Kidney epithelial cell (primary cell): Measurements from ENCODE around the gene RIPK1. TPM values are rescaled to one million over a fixed set of nuclear protein-coding genes. Genes with fewer than 3 reads are reported as not detected.
A peak's percentile ranks its signal among the peaks of the same experiment; 100 is the strongest.
"Not testable (repeated sequence)": the region's sequence is repeated elsewhere in the genome, so short reads cannot be mapped to it uniquely, and the experiment has no call there.

Experiments
- DNase-seq: peaks from one replicate; pipeline ENCODE4 v3.0.0-alpha.2; 2010; ENCODE audit warnings: low read depth
- H3K27me3 ChIP-seq: 2 replicates; pipeline ENCODE4 v1.6.0; 2011; ENCODE audit warnings: low read length; ENCODE audit not compliant: control insufficient read depth, insufficient read depth
- H3K36me3 ChIP-seq: 2 replicates; pipeline ENCODE4 v1.5.1; 2011; ENCODE audit warnings: low read length; ENCODE audit not compliant: control insufficient read depth, insufficient read depth
- H3K4me3 ChIP-seq: 2 replicates; pipeline ENCODE4 v1.5.1; 2011; ENCODE audit warnings: low read depth, mild to moderate bottlenecking, control low read depth, low read length
- total RNA-seq: library from RNA; depleted of rRNA; stranded (reverse); fragments of >200 nt; gene quantifications from 2 replicates; pipeline ENCODE4 v1.2.3, GENCODE V29; 2015
- TF ChIP-seq, protein P1 (sequence below): IDR thresholded peaks from 2 replicates; pipeline ENCODE4 v1.5.1; 2011; ENCODE audit warnings: mild to moderate bottlenecking, moderate library complexity, low read length, control low read depth, inconsistent platforms; ENCODE audit not compliant: insufficient read depth, poor library complexity, severe bottlenecking

RIPK1 gene
- total RNA-seq, 1 donor from 2014 or later = 22.6 TPM

DNA sequence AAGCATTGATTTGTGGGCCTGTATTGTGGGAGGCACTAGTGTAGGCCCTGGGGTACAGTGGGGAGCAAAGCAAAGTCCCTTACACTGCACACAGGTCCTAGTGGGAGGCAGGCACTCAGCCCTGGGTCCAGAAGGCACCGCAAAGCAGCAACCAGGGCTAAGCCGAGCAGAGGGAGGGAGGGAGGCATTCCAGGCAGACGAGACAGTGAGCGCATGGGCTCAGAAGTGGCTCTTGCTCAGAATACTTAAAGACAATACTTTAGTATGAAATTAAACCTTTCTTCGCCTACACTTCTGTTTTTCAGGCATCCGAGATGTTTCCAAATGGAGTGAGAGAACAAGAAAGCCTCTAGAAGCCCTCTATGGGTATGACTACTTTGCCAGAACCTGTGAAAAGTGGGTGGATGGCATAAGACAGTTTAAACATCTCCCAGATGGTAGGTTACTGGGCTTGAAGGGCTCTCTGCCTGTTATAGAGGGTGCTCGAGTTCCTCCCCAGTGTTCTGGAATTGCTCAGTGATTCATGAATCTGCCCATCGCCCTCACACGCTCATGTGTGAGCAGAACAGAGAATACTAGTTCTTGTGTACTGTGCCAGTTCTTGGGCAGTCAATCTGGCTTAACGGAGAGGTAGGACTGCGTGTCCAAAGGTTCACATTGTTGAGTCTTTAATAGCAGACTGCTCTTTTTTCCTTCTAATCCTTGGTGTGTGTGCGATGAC lies 68.9 kb downstream of the RIPK1 start:
- TF ChIP-seq, protein P1, sequence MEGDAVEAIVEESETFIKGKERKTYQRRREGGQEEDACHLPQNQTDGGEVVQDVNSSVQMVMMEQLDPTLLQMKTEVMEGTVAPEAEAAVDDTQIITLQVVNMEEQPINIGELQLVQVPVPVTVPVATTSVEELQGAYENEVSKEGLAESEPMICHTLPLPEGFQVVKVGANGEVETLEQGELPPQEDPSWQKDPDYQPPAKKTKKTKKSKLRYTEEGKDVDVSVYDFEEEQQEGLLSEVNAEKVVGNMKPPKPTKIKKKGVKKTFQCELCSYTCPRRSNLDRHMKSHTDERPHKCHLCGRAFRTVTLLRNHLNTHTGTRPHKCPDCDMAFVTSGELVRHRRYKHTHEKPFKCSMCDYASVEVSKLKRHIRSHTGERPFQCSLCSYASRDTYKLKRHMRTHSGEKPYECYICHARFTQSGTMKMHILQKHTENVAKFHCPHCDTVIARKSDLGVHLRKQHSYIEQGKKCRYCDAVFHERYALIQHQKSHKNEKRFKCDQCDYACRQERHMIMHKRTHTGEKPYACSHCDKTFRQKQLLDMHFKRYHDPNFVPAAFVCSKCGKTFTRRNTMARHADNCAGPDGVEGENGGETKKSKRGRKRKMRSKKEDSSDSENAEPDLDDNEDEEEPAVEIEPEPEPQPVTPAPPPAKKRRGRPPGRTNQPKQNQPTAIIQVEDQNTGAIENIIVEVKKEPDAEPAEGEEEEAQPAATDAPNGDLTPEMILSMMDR = no peak

DNA sequence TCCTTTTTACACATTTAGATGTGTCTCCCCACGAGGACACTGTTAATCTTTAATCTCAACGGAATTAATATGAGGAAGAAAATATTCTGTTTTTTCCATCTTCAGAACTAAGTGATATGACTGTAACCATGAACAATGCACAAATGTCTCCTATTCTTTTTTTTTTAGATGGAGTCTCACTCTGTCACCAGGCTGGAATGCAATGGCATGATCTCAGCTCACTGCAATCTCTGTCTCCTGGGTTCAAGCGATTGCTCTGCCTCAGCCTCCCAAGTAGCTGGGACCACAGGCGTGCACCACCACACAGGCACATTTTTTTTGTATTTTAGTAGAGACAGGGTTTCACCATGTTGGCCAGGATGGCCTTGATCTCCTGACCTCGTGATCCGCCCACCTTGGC lies 69.6 kb downstream of the RIPK1 start:
- not testable (repeated sequence) for H3K27me3 ChIP-seq, H3K4me3 ChIP-seq, H3K36me3 ChIP-seq, DNase-seq

More for the DNA sequence above, 68.9 kb downstream of the RIPK1 start:
- Histone ChIP-seq H3K4me3 (no peak overlapping the region), H3K36me3 (peaks cover 2% of the 10 kb centered on the region), H3K27me3 (no peaks in the 10 kb centered on the region)
- DNase-seq = no peak

DNA sequence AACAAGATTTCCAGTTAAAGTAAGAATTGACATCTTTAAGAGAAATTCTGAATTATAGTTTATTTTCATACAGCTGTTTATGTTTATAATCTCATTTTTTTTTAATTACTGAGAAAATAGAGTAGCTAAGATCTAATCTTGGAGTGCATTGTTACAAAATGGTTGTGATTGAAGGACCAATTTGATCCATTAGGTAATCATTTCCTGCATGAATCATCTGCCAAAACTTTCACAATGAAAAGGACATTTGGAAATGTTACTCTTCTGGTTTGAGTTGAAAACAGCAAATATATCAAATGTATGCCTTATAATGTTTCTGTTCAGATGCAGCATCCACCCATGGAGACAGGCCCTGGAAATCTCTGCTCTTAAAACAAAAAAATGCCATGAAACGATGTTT lies 70.0 kb downstream of the RIPK1 start:
- Histone ChIP-seq H3K27me3 (no peaks in the 10 kb centered on the region), H3K36me3 (peaks cover 2% of the 10 kb centered on the region), H3K4me3 (no peak overlapping the region)
- TF ChIP-seq, protein P1 = no peak
- no peak for DNase-seq

DNA sequence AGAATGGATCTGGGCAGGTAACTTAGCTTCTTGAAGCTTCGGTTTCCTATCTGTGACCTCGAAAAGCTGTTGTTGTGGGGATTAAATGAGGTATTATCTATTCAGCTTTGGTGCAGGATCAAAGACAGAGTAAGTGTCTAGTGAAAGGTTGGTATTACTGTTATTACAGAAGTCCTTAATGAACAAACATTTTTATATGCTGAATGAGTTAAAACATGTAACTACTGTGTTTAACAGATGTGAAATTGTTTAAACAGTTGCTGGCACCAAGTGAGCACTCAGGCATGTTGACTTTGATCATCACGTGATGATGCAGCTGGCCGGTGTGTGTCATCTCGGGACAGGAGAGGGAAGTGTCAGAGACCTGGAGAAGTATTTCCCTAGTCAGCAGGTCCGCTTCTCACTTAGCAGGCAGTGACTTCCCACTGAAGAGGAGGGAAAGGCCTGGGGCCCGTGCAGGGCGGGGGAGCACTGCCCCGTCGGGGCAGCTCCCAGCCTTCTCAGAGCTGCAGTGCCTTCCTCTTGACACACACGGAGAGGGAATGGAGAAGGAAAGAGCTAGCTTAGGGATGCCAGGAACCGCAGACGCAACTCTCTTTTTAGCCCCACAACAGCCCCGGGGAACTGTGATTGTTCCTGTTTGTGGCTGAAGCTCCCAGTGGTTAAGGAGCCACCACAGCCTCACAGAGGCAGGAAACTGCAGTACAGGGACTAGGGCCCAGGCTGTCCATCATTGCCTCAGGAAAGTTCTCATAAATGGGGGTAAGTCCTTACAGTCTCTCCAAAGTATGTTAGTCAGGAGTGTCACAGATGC lies 71.0 kb downstream of the RIPK1 start:
- Histone ChIP-seq H3K4me3 (no peak overlapping the region), H3K27me3 (no peaks in the 10 kb centered on the region), H3K36me3 (peaks cover 2% of the 10 kb centered on the region)
- TF ChIP-seq, protein P1 = no peak
- peak; percentile 62 for DNase-seq

DNA sequence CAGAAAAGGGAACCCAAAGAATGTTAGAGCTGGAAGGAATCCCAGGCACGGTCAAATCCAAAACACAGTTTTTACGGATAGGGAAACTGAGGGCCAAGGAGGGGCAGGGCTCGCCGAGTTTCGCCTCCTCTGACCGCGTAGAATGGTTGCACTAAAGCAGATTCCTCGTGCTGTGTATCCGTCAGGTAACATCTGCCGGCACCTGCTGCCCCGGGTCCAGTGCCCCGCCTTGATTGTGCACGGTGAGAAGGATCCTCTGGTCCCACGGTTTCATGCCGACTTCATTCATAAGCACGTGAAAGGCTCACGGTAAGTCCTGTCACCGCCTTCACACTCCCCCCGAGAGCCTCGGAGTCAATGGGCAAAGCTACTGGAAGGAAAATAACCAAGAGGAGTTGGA lies 71.9 kb downstream of the RIPK1 start:
- peaks cover 2% of the 10 kb centered on the region for H3K36me3 ChIP-seq
- H3K27me3 ChIP-seq = no peaks in the 10 kb centered on the region
- no peak for DNase-seq
- TF ChIP-seq, protein P1 = no peak
- H3K4me3 ChIP-seq = no peak overlapping the region

DNA sequence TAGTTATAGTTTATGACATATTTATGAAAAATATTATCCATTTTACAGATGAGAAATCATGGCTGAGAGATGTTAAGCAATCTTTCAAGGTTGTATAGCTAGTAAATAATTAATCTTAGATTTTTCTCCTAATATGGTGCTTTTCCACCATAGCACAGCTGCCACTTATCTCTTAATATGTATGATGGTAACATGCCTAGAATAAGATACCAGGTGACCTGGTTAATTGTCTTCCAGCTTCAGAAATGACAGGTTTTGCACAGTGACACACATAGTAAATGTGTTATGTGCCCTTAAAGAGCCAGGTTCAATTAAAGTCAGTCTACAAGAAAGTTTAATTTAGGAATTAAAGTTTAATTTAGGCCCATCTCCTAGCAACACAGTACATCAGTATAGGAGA lies 74.2 kb downstream of the RIPK1 start:
- no peak for DNase-seq
- Histone ChIP-seq H3K27me3 (no peaks in the 10 kb centered on the region), H3K4me3 (no peak overlapping the region), H3K36me3 (no peaks in the 10 kb centered on the region)
- TF ChIP-seq, protein P1 = no peak
